ENCODE results near the gene OLFM1.

DNA sequence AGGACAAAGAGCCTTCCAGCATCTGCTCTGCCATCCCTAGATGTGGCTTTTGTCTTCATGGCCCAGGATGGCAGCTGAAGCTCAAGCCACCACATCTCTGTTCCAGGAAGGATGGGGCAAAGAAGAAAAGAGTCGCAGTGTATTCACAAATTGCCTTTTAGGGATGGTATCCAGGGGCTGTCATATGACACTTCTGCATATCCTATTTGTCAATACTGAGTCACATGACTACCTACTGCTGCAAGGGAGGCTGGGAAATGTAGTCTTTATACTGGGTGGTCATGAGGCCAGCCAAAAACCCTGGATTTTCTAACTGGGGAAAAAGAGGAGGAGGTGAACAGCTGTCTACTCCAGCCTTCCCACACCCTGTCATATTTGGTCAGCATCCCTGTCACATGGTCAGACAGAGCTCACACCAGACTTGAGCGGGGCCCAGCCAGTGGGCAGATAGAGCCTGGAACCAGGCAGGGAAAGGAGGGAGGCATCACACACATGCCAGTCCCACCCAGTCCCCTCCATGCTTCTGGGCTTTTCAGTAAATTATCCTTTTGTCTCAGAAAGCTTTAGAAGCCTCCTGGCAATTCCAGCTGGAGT is 52.0 kb downstream of the OLFM1 start:
- TF ChIP-seq, protein P1, sequence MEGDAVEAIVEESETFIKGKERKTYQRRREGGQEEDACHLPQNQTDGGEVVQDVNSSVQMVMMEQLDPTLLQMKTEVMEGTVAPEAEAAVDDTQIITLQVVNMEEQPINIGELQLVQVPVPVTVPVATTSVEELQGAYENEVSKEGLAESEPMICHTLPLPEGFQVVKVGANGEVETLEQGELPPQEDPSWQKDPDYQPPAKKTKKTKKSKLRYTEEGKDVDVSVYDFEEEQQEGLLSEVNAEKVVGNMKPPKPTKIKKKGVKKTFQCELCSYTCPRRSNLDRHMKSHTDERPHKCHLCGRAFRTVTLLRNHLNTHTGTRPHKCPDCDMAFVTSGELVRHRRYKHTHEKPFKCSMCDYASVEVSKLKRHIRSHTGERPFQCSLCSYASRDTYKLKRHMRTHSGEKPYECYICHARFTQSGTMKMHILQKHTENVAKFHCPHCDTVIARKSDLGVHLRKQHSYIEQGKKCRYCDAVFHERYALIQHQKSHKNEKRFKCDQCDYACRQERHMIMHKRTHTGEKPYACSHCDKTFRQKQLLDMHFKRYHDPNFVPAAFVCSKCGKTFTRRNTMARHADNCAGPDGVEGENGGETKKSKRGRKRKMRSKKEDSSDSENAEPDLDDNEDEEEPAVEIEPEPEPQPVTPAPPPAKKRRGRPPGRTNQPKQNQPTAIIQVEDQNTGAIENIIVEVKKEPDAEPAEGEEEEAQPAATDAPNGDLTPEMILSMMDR (IDR thresholded peaks at IDR 0.05) = no peak
- TF ChIP-seq POLR2AphosphoS5 (IDR thresholded peaks at IDR 0.05) (no peak), POLR2A (IDR thresholded peaks at IDR 0.05) (no peak)

Data from breast epithelium (tissue), 3 donors.